Measurements from ENCODE around the gene PZP.

Gene PZP

GRCh38 chr12:9208229-9208628, at the start of gene PZP:
PZP (minus strand) TSS chr12:9208395; CDS start chr12:9208341, 54 bp downstream.
- H3K9me3 ChIP-seq (ENCODE audit: insufficient read depth, low read length), result no peaks in the 10 kb centered on the region
- no peak within 1 kb of the TSS for H3K4me3 ChIP-seq (ENCODE audit: insufficient read depth, low read length, poor library complexity, severe bottlenecking)
- H3K79me2 ChIP-seq (ENCODE audit: insufficient read depth, low read length), result no peaks in the 10 kb centered on the region
- no peak within 1 kb of the TSS for H3K4me2 ChIP-seq (ENCODE audit: low read depth, low read length, poor library complexity, severe bottlenecking)
- TF ChIP-seq EZH2phosphoT487 (conservative IDR thresholded peaks at IDR 0.05; ENCODE audit: low read length) (no peak), CTCF (IDR thresholded peaks at IDR 0.05; ENCODE audit: insufficient read depth, low read length, poor library complexity, severe bottlenecking) (no peak)
- no peaks in the 10 kb centered on the region for H3K36me3 ChIP-seq (ENCODE audit: low read length)
- no peak within 1 kb of the TSS for H3K27ac ChIP-seq (ENCODE audit: low read depth, low read length)
- H3K27me3 ChIP-seq (ENCODE audit: low read length), result no peaks in the 10 kb centered on the region
- H3K9ac ChIP-seq (ENCODE audit: low read length), result no peak within 1 kb of the TSS
- no peak within 1 kb of the TSS for H2AFZ ChIP-seq (ENCODE audit: low read depth, low read length, severe bottlenecking)
- no peaks in the 10 kb centered on the region for H3K9me2 ChIP-seq (replicated peaks; ENCODE audit: insufficient read depth, low read length)
- no peaks in the 10 kb centered on the region for H4K20me1 ChIP-seq (ENCODE audit: low read depth, low read length)
- no peaks in the 10 kb centered on the region for H3F3A ChIP-seq (ENCODE audit: insufficient read depth)

- Histone ChIP-seq H4K20me1 (ENCODE audit: low read depth, low read length) (no peaks in the 10 kb centered on the region), H3F3A (ENCODE audit: insufficient read depth) (no peaks in the 10 kb centered on the region), H3K27me3 (ENCODE audit: low read length) (no peaks in the 10 kb centered on the region), H3K9me3 (ENCODE audit: insufficient read depth, low read length) (no peaks in the 10 kb centered on the region), H3K4me2 (ENCODE audit: low read depth, low read length, poor library complexity, severe bottlenecking) (no peak overlapping the region), H3K9me2 (replicated peaks; ENCODE audit: insufficient read depth, low read length) (no peaks in the 10 kb centered on the region), H3K27ac (ENCODE audit: low read depth, low read length) (no peak overlapping the region), H3K79me2 (ENCODE audit: insufficient read depth, low read length) (no peaks in the 10 kb centered on the region), H3K36me3 (ENCODE audit: low read length) (no peaks in the 10 kb centered on the region), H3K4me3 (ENCODE audit: insufficient read depth, low read length, poor library complexity, severe bottlenecking) (no peak overlapping the region), H3K9ac (ENCODE audit: low read length) (no peak overlapping the region), H2AFZ (ENCODE audit: low read depth, low read length, severe bottlenecking) (no peak overlapping the region)
- TF ChIP-seq CTCF (IDR thresholded peaks at IDR 0.05; ENCODE audit: insufficient read depth, low read length, poor library complexity, severe bottlenecking) (no peak), EZH2phosphoT487 (conservative IDR thresholded peaks at IDR 0.05; ENCODE audit: low read length) (no peak)
Measured at GRCh38 chr12:9256758-9257405, 48.7 kb upstream of the PZP start.

- no peak for TF ChIP-seq EZH2phosphoT487 (conservative IDR thresholded peaks at IDR 0.05; ENCODE audit: low read length)
- no peak for TF ChIP-seq CTCF (IDR thresholded peaks at IDR 0.05; ENCODE audit: insufficient read depth, low read length, poor library complexity, severe bottlenecking)
- Histone ChIP-seq H3K27me3 (ENCODE audit: low read length) (no peaks in the 10 kb centered on the region), H3K4me3 (ENCODE audit: insufficient read depth, low read length, poor library complexity, severe bottlenecking) (no peak overlapping the region), H3K9me2 (replicated peaks; ENCODE audit: insufficient read depth, low read length) (no peaks in the 10 kb centered on the region), H4K20me1 (ENCODE audit: low read depth, low read length) (no peaks in the 10 kb centered on the region), H3K9me3 (ENCODE audit: insufficient read depth, low read length) (no peaks in the 10 kb centered on the region), H3K79me2 (ENCODE audit: insufficient read depth, low read length) (no peaks in the 10 kb centered on the region), H3K36me3 (ENCODE audit: low read length) (no peaks in the 10 kb centered on the region), H3F3A (ENCODE audit: insufficient read depth) (no peaks in the 10 kb centered on the region), H2AFZ (ENCODE audit: low read depth, low read length, severe bottlenecking) (no peak overlapping the region), H3K27ac (ENCODE audit: low read depth, low read length) (no peak overlapping the region), H3K9ac (ENCODE audit: low read length) (no peak overlapping the region), H3K4me2 (ENCODE audit: low read depth, low read length, poor library complexity, severe bottlenecking) (no peak overlapping the region)
Measured at GRCh38 chr12:9256341-9256740, 48.1 kb upstream of the PZP start.
